Heart left ventricle (tissue), 13 donors: ENCODE measurements around the gene DHX30.

Source experiments
- POLR2A ChIP-seq, 2 donors: fragments of 450-650 bp; IDR thresholded peaks; one replicate each; pipeline ENCODE4 v1.6.1; 2017; ENCODE audit warnings: antibody characterized with exemption in 2 of 2, mild to moderate bottlenecking in 2 of 2, moderate library complexity in 2 of 2
- TF ChIP-seq, protein P1 (sequence below), 12 donors: fragments of 200-600 bp; sonication (generic) in 4 of 12; IDR thresholded peaks; one replicate each; pipeline versions ENCODE4 v1.5.0 to v1.8.0; 2018 to 2022; ENCODE audit warnings: antibody characterized with exemption in 12 of 12, mild to moderate bottlenecking in 5 of 12
- donor health status: ischemic (EF 13 %, LVEDD 7.1; RV severe dilation, severe dysfunction).
- donor health status: DM: no; HTN: yes; CAD: no.
- donor health status: DM: no; HTN: no; CAD: no.
- donor health status: ischemic (EF 25% LVEDD 6.9; RV normal size, moderate dysfunction).
- donor health status: ischemic (EF 25% LVEDD 5.7; RV mildly dilated, moderate dysfunction).
- donor health status: ischemic (EF 35%, LVEDD 5.7; RV mildly dilated, moderate dysfunction).
- donor health status: nonischemic (EF 11% LVEDD 7.7; RV severe dilation, severe dysfunction).
- donor health status: DM: yes; HTN: yes; CAD: no.
- donor health status: PGD.
- donor health status: ischemic (EF 29% LVEDD 5.4; RV normal size, mild dysfunction).
- donor health status: nonischemic (EF 23%, LVEDD 6.1; RV moderate dilation, normal function).

DNA sequence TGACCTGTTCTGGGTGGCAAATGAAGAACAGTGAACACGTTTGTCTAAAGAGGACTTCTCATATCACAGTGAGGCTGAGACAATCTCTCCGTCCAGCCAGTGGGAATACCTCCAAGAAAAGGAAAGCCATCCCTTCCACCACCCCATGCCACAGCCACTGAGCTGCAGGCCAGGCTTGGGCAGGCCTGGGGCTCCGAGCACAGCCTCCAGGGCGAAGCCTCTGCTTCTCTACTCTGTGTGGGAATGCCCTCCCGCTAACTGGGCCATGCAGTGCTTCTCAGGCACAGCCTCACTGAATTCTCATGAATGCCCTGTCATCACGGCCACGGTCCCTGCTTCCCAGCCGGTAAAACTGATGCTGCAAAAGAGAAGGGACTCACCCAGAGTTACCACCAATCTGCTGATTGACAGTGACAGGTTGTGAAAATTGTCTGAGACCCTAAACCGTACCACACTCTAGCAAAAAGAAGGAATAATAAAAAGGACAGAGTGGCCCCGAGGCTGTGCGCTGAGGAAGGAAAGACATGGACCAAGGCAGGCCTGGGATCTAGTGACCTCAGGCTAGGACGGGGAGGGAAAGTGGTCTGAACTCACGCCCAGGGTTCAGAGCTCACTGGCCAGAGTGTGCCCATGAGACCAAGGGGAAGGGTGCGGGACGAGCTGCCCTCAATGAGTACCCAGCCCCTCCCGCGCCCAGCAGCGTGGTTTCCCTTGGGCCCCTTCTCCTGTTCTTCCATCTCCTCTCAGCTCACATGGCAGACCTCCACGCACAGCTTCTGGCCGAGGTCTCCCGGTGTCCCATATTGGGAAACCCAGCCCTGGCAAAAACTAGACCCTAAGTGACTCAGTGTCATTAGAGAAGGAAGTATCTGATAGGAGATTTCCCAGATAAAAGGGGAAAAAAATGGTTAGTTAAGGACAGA lies 52.8 kb downstream of the DHX30 start:
- TF ChIP-seq, protein P1, sequence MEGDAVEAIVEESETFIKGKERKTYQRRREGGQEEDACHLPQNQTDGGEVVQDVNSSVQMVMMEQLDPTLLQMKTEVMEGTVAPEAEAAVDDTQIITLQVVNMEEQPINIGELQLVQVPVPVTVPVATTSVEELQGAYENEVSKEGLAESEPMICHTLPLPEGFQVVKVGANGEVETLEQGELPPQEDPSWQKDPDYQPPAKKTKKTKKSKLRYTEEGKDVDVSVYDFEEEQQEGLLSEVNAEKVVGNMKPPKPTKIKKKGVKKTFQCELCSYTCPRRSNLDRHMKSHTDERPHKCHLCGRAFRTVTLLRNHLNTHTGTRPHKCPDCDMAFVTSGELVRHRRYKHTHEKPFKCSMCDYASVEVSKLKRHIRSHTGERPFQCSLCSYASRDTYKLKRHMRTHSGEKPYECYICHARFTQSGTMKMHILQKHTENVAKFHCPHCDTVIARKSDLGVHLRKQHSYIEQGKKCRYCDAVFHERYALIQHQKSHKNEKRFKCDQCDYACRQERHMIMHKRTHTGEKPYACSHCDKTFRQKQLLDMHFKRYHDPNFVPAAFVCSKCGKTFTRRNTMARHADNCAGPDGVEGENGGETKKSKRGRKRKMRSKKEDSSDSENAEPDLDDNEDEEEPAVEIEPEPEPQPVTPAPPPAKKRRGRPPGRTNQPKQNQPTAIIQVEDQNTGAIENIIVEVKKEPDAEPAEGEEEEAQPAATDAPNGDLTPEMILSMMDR (IDR thresholded peaks at IDR 0.05): no peak
- no peak for TF ChIP-seq POLR2A (IDR thresholded peaks at IDR 0.05)
